Femur (tissue), 1 donor: ENCODE measurements around the gene RPRD1B.

Experiments
- DNase-seq: peaks from one replicate; pipeline ENCODE4 v3.0.0-alpha.2; 2017

RPRD1B gene

GRCh38 chr20:38126146-38126921 is 92.8 kb downstream of the RPRD1B start:
- DNase-seq: peak; percentile 17

GRCh38 chr20:38126932-38127621 is 93.5 kb downstream of the RPRD1B start:
- DNase-seq: peak; percentile 36

- DNase-seq: peak; percentile 6
Observed at GRCh38 chr20:38127920-38128528, 94.5 kb downstream of the RPRD1B start.

GRCh38 chr20:38128691-38129090 is 95.1 kb downstream of the RPRD1B start:
- DNase-seq: peak; percentile 8

GRCh38 chr20:38129248-38129865 is 95.8 kb downstream of the RPRD1B start:
- DNase-seq: no peak

GRCh38 chr20:38129893-38130609 is 96.5 kb downstream of the RPRD1B start:
- DNase-seq: no peak

- DNase-seq: no peak
Observed at GRCh38 chr20:38130687-38131587, 97.4 kb downstream of the RPRD1B start.

- no peak for DNase-seq
Observed at GRCh38 chr20:38131588-38132121, 98.1 kb downstream of the RPRD1B start.

- DNase-seq: no peak
Observed at GRCh38 chr20:38132156-38132909, 98.8 kb downstream of the RPRD1B start.

GRCh38 chr20:38132910-38133501 is 99.5 kb downstream of the RPRD1B start:
- DNase-seq: no peak

- DNase-seq: no peak
Observed at GRCh38 chr20:38133680-38134426, 100.3 kb downstream of the RPRD1B start.

- DNase-seq: no peak
Observed at GRCh38 chr20:38134427-38135270, 101.1 kb downstream of the RPRD1B start.

- no peak for DNase-seq
Observed at GRCh38 chr20:38135271-38135650, 101.7 kb downstream of the RPRD1B start.

- no peak for DNase-seq
Observed at GRCh38 chr20:38135651-38136420, 102.3 kb downstream of the RPRD1B start.

- DNase-seq: no peak
Observed at GRCh38 chr20:38136421-38137245, 103.1 kb downstream of the RPRD1B start.

GRCh38 chr20:38137441-38138037 is 104.0 kb downstream of the RPRD1B start:
- DNase-seq: no peak
